GM20431 (cell line): ENCODE data around the gene RABEP2.

Source experiments
- in situ Hi-C: fragments of 300-500 bp; cut with MseI, MboI; formaldehyde crosslinking; loops from one replicate; pipeline ENCODE4 v1.15.0; 2020; ENCODE audit warnings: low sequenced_read_pairs; ENCODE audit not compliant: unreplicated experiment

Gene RABEP2

DNA sequence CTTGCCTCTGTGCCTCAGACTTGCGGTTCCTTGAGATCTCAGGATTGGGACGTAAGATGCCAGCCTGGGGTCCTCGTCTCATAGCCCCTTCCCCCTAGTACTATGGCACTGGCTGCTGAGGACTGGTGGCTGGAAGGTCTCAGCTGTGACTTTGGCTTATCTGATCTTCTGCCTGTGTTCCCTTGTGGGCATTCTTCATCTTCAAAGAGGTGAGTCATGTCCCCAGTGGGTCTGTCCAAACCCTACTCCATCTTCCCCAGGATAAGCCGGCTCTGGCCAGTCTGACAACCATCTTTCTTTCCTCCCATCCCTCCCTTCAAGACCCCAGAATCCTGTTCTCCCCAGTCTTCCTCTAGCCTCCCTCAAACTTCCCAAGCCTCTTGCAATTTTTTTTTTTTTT lies 10.3 kb upstream of the RABEP2 start:
- in situ Hi-C loops, result no loop called here

GRCh38 chr16:28933171-28933570 lies 8.1 kb upstream of the RABEP2 start:
- in situ Hi-C loops, result no loop called here

GRCh38 chr16:28932339-28933141 lies 7.5 kb upstream of the RABEP2 start:
- in situ Hi-C loops, result no loop called here

DNA sequence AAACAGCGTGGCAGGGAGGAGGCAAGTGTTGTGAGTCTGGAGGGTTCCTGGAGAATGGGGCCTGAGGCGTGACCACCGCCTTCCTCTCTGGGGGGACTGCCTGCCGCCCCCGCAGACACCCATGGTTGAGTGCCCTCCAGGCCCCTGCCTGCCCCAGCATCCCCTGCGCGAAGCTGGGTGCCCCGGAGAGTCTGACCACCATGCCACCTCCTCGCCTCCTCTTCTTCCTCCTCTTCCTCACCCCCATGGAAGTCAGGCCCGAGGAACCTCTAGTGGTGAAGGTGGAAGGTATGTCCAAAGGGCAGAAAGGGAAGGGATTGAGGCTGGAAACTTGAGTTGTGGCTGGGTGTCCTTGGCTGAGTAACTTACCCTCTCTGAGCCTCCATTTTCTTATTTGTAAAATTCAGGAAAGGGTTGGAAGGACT lies 6.8 kb upstream of the RABEP2 start, which contains the start of gene CD19:
Gene CD19, plus strand, starts transcription at position 171 of the 425 bp plus-strand sequence. Its CDS starts 30 bp downstream, at position 201.
- in situ Hi-C loops, result no loop called here

DNA sequence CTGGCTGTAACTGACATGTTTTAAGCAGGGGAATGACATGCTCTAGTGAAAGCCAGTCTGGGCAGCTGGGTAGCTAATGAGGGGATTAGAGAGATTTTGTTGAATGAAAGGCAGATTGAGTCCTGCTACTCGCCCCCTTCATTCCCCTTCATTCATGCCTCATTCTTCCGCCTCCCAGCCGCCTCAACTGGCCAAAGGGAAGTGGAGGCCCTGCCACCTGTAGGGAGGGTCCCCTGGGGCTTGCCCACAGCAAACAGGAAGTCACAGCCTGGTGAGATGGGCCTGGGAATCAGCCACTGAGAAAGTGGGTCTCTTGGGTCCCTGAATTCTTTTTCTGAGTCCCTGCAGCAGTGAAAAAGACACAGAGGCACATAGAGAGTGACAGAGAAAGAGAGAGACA lies 5.6 kb upstream of the RABEP2 start:
- in situ Hi-C loops, result no loop called here

DNA sequence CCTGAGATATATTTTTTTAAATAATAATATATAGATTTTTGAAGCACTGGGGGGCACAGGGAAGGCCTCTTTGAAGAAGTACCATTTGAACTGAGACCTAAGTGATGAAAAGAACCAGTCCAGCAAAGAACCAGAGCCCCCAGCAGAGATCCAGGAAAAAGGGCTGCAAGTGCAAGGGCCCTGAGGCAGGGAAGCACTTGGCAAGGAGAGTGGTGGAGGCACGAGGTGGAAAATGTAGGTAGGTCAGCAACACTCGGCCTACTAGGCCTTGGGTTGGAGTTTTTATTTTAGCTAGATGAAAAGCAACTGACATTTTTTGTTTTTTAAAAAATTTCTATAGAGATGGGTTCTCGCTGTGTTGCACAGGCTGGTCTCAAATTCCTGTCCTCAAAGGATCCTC lies 5.2 kb upstream of the RABEP2 start:
- in situ Hi-C loops, result no loop called here

DNA sequence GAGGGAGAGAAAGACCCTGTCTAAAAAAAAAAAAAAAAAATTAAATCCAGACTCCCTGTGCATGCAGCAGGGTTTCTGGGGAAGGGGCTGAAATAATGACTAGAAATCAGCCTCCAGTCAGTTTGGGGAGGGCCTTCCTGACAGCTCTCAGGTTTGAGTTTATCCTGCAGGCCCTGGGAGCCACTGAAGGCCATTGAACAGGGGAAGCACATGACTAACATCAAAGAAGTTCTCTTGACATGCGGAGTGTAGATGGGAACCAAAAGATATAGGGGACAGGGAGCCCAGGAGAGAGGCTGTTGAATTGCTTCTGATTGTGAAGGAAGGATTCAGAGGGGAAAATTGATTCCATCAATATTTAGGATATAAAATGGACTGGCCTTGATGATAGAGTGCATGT lies 2.8 kb upstream of the RABEP2 start:
- in situ Hi-C loops, result loop anchor here (10.0 kb wide), 1 partner anchor 53 kb away; the partner anchor contains the start of gene ATP2A1

- in situ Hi-C loops, result loop anchor here (10.0 kb wide), 1 partner anchor 51 kb away; the partner anchor contains the start of gene ATP2A1
These were observed 1.2 kb upstream of the RABEP2 start for GRCh38 chr16:28926284-28926683.

DNA sequence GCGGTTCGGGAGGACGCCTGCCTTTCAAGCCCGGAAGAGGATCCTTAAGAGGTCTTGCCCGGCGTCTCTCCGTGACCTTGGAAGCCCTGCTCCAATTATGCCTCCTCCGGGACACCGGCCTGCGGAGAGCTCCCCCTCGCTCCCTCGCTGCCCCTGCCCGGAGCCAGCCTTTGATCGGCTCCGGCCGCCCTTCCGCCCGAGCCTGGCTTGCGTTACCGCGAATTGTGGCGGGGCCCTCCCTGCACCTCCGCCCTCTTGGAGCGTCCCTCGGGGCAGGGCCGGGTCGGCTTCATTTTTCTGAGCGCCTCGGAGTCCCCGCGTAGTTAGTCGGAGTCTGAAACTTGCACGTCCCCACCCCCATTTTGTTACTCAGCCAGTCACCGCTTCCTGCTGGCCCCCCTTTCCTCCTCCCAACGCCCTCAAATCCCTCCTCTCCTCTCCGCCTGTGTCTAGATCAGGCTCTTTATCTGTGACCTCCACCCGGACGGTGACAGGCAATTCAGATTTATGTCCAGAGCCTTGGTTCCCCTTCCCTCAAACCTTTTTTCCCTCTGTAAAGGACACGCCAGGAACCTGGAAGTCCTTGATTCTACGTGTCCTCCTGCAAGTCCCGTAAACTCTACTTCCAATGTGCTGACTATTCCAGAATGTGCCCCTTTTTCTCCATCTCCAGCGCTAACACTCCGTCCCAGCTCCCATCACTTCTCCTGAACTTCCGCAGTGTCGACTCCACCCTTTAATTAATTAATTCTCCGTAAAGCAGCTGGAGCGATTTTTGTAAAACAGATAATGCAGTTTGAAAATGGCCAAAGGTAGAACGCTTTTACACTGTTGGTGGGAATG lies 569 bp upstream of the RABEP2 start:
- in situ Hi-C loops, result loop anchor here (10.0 kb wide), 1 partner anchor 51 kb away; the partner anchor contains the start of gene ATP2A1

DNA sequence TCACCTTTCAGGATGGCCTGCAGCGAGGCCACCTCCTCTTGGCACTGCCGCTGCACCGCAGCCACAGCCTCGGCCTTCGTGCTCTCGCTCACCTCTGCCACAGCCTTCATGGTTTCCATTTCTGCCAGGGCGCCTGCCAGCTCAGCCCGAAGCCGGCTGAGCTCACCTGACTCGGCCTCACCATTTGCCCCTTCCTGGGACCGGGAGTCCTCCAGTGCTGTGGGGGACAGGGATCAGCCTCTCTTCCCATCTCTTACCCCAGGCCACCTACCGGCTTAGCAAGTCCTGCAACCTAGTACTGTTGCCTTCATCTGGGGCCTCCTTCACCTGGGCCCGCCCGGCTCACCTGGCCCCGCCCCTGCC lies 658 bp downstream of the RABEP2 start:
- in situ Hi-C loops, result loop anchor here (10.0 kb wide), 1 partner anchor 50 kb away; the partner anchor contains the start of gene ATP2A1

- in situ Hi-C loops, result loop anchor here (10.0 kb wide), 1 partner anchor 49 kb away; the partner anchor contains the start of gene ATP2A1
These were observed 1.2 kb downstream of the RABEP2 start for GRCh38 chr16:28923652-28924398.

GRCh38 chr16:28923231-28923587 lies 1.8 kb downstream of the RABEP2 start:
- in situ Hi-C loops, result loop anchor here (10.0 kb wide), 1 partner anchor 48 kb away; the partner anchor contains the start of gene ATP2A1

GRCh38 chr16:28918698-28919097 lies 6.3 kb downstream of the RABEP2 start:
- in situ Hi-C loops, result no loop called here

DNA sequence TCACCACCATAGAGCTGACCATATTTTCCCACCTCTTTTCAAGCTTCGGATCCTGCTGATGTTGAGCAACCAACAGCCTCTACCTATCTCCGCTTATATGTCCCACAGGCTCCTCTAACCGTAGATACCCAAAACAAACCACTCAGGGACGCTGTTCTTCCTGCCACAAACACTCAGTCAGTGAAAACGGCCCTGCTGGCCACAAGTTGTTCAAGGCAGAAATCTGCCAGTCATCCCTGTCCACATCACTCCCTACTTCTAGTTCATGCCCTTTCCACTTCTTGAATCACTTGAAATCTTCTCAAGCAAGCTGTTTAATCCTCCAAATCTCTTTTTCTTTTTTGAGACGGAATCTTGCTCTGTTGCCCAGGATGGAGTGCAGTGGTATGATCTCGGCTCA lies 7.9 kb downstream of the RABEP2 start:
- in situ Hi-C loops, result no loop called here

- in situ Hi-C loops, result no loop called here
These were observed 9.9 kb downstream of the RABEP2 start for GRCh38 chr16:28915181-28915580.

DNA sequence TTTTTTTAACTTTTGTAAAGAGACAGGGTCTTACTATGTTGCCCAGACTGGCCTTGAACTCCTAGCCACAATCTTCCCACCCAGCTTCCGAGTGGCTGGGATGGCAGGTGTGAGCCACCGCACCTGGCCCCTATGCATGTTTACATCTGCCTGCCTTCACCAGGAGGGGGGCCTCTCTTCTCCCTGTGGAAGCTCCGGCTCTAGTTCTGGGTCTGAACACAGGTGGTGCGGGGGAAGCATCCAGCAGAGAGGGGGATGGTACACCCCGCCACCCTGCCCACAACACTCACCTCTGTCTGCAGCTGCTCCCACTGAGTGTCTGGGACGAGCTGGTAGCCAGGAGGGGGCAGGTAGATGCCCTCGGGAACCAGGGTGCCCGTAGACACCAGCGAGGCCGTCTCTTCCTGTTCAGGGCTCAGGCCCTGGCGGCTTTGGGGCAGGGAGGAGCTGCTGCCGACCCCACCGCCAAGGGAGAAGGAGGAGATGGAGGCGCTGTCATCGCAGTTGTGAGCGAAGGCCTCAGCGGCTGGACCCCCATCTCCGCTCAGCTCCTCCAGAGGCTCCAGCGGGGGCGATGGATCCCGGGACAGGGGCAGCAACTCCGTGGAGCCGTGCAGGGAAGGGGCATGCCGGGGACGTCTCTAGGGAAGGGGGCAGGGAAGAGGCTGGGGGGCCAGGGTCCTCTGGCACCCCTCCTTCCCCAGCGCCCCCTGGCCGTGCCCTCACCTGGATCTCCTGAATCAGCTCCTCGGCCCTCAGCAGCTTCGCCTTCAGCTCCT lies 10.9 kb downstream of the RABEP2 start:
- in situ Hi-C loops, result no loop called here

DNA sequence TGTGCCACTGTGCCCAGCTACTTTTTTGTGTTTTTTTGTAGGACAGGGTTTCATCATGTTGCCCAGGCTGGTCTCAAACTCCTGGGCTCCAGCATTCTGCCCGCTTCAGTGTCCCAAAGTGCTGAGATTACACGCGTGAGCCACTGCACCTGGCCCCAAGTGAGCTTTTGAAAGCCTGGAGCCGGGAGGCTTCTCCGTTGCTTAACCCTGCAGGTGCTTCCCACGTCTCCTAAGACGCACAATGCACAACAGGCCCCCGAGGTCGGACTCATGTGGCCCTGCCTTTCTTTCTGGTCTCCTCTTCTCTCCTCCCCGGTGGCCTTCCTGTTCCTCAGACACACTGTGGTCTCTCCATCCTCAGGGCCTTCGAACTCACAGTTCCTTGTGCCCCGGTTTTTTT lies 12.5 kb downstream of the RABEP2 start:
- in situ Hi-C loops, result no loop called here

DNA sequence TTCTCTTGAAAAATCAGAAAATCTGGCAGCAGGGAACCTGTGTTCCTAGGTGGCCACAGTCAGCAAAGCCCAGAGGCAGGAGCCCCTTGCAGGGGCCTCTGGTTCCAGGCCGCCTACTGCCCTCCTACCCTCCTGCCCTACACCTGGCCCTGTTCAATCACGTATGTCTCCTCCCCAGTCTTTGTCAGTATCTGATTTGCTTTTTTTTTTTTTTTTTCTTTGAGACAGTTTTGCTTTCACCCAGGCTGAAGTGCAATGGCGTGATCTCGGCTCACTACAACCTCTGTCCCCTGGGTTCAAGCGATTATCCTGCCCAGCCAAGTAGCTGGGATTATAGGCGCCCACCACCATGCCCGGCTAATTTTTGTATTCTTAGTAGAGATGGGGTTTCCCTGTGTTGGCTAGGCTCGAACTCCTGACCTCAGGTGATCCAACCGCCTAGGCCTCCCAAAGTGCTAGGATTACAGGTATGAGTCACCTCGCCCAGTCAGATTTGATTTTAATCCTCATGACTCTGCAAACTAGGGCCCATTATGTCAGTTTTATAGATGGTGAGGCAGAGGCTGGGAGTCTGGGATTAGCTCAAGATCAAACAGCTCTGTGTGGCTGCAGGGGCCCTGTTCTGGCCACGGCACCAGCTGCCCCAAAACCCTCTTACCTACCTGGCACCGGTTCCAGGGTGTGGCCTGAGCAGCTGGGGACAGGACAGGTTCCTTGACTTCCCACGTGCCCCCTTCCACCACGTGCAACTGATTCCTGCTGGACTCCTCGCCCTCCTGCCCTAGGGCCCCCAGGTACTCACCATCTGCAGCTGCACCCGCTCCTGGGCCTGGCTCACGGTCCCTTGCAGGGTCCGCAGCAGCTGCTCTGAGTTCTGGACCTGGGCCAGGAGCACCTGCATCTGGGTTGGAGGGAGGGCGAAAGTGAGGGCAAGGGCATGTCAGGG lies 14.7 kb downstream of the RABEP2 start:
- in situ Hi-C loops, result no loop called here
